Spinal cord (tissue), 10 donors: ENCODE results near the gene PLVAP. TPM values are rescaled to one million over a fixed set of nuclear protein-coding genes. Genes with fewer than 3 reads are reported as not detected.
A peak's percentile ranks its signal among the peaks of the same experiment; 100 is the strongest.

Experiments
- DNase-seq, 6 donors: peaks; one replicate each; pipeline versions ENCODE4 v3.0.0 to v3.0.0-alpha.2; 2013 to 2015; ENCODE audit warnings: low spot score in 6 of 6, low read depth in 4 of 6
- H3K27ac ChIP-seq: one replicate; pipeline ENCODE4 v1.5.1; 2013; ENCODE audit warnings: low read depth, low read length, control low read depth
- H3K27me3 ChIP-seq: one replicate; pipeline ENCODE4 v1.6.1; 2013; ENCODE audit warnings: low read length; ENCODE audit not compliant: control insufficient read depth, insufficient read depth
- H3K36me3 ChIP-seq: one replicate; pipeline ENCODE4 v1.6.1; 2013; ENCODE audit warnings: low read length; ENCODE audit not compliant: control insufficient read depth, insufficient read depth
- H3K4me1 ChIP-seq: one replicate; pipeline ENCODE4 v1.6.1; 2013; ENCODE audit warnings: low read length; ENCODE audit not compliant: control insufficient read depth, insufficient read depth
- H3K4me3 ChIP-seq: one replicate; pipeline ENCODE4 v1.5.1; 2013; ENCODE audit warnings: low read depth, low read length, control low read depth
- H3K9me3 ChIP-seq: one replicate; pipeline ENCODE4 v1.6.1; 2013; ENCODE audit warnings: low read length; ENCODE audit not compliant: control insufficient read depth, insufficient read depth
- WGBS: methylation state at CpG from one replicate; pipeline ENCODE4 v1.1.5; 2013; ENCODE audit warnings: missing lambda C conversion rate; ENCODE audit not compliant: insufficient coverage; 5-methylcytosine and 5-hydroxymethylcytosine counted together
- polyA plus RNA-seq, 2 donors: library from polyadenylated mRNA; unstranded; fragments of 120-200 nt; gene quantifications; one replicate each; pipeline ENCODE4 v1.2.1, GENCODE V29; 2013; ENCODE audit not compliant: insufficient read length in 2 of 2
- total RNA-seq, 2 donors: library from RNA; depleted of rRNA in 1 of 2; stranded (reverse); fragments of 120-200 nt in 1 of 2; fragments of >200 nt in 1 of 2; gene quantifications; one replicate each; pipeline versions ENCODE4 v1.2.3 to v1.2.4, GENCODE V29; 2013 to 2014
- donor health status: healthy.

Gene PLVAP
- total and polyA plus RNA-seq, 4 donors: 5.1 to 22.3 (median 9.7) TPM

GRCh38 chr19:17359905-17360800, 17.0 kb downstream of the PLVAP start:
- no peak overlapping the region for H3K4me3 ChIP-seq
- H3K36me3 ChIP-seq: no peaks in the 10 kb centered on the region
- no peak overlapping the region for H3K27ac ChIP-seq
- H3K27me3 ChIP-seq: no peaks in the 10 kb centered on the region
- DNase-seq: no peak
- H3K9me3 ChIP-seq: no peaks in the 10 kb centered on the region
- no peaks in the 10 kb centered on the region for H3K4me1 ChIP-seq
- WGBS: 67% methylated on average over 1 of the region's 6 CpGs

- H3K9me3 ChIP-seq: no peaks in the 10 kb centered on the region
- H3K4me3 ChIP-seq: no peak overlapping the region
- H3K36me3 ChIP-seq: no peaks in the 10 kb centered on the region
- WGBS: 83% methylated on average over 7 of the region's 7 CpGs
- H3K27ac ChIP-seq: no peak overlapping the region
- peaks cover 1% of the 10 kb centered on the region for H3K4me1 ChIP-seq
- DNase-seq: no peak
- no peaks in the 10 kb centered on the region for H3K27me3 ChIP-seq
Observed at GRCh38 chr19:17358395-17358794, 18.7 kb downstream of the PLVAP start.

- Histone ChIP-seq H3K4me3 (no peak overlapping the region), H3K9me3 (no peaks in the 10 kb centered on the region), H3K27me3 (no peaks in the 10 kb centered on the region), H3K4me1 (peaks cover 8% of the 10 kb centered on the region), H3K27ac (no peak overlapping the region), H3K36me3 (no peaks in the 10 kb centered on the region)
- DNase-seq: no peak
- WGBS: 69% methylated on average over 9 of the region's 11 CpGs
Observed at GRCh38 chr19:17357724-17358123, 19.4 kb downstream of the PLVAP start.

- H3K4me1 ChIP-seq: peaks cover 10% of the 10 kb centered on the region
- H3K27ac ChIP-seq: no peak overlapping the region
- no peak for DNase-seq
- no peaks in the 10 kb centered on the region for H3K9me3 ChIP-seq
- WGBS: 93% methylated on average over 5 of the region's 7 CpGs
- no peaks in the 10 kb centered on the region for H3K27me3 ChIP-seq
- H3K36me3 ChIP-seq: no peaks in the 10 kb centered on the region
- H3K4me3 ChIP-seq: no peak overlapping the region
Observed at GRCh38 chr19:17357078-17357666, 20.0 kb downstream of the PLVAP start.

GRCh38 chr19:17353386-17353785, 23.8 kb downstream of the PLVAP start:
- WGBS: 78% methylated on average over 8 of the region's 8 CpGs
- Histone ChIP-seq H3K27ac (no peak overlapping the region), H3K27me3 (no peaks in the 10 kb centered on the region), H3K9me3 (no peaks in the 10 kb centered on the region), H3K36me3 (no peaks in the 10 kb centered on the region), H3K4me3 (no peak overlapping the region), H3K4me1 (peaks cover 16% of the 10 kb centered on the region)
- no peak for DNase-seq

- H3K27ac ChIP-seq: no peak overlapping the region
- WGBS: 45% methylated on average over 10 of the region's 14 CpGs
- peaks cover 16% of the 10 kb centered on the region for H3K4me1 ChIP-seq
- H3K36me3 ChIP-seq: no peaks in the 10 kb centered on the region
- peak in 1 of 6 donors; percentile 48 for DNase-seq
- no peaks in the 10 kb centered on the region for H3K9me3 ChIP-seq
- no peak overlapping the region for H3K4me3 ChIP-seq
- H3K27me3 ChIP-seq: no peaks in the 10 kb centered on the region
Observed at GRCh38 chr19:17352608-17353280, 24.4 kb downstream of the PLVAP start.

GRCh38 chr19:17351815-17352435, 25.2 kb downstream of the PLVAP start:
- no peaks in the 10 kb centered on the region for H3K27me3 ChIP-seq
- 96% methylated on average over 37 of the region's 45 CpGs for WGBS
- no peaks in the 10 kb centered on the region for H3K9me3 ChIP-seq
- DNase-seq: no peak
- no peak overlapping the region for H3K27ac ChIP-seq
- no peaks in the 10 kb centered on the region for H3K36me3 ChIP-seq
- H3K4me1 ChIP-seq: peaks cover 16% of the 10 kb centered on the region
- H3K4me3 ChIP-seq: no peak overlapping the region

- no peak overlapping the region for H3K27ac ChIP-seq
- H3K36me3 ChIP-seq: no peaks in the 10 kb centered on the region
- no peaks in the 10 kb centered on the region for H3K27me3 ChIP-seq
- no peak overlapping the region for H3K4me3 ChIP-seq
- WGBS: 10% methylated on average over 9 of the region's 12 CpGs
- DNase-seq: peak in 1 of 6 donors; percentile 44
- H3K4me1 ChIP-seq: peaks cover 23% of the 10 kb centered on the region
- H3K9me3 ChIP-seq: no peaks in the 10 kb centered on the region
Observed at GRCh38 chr19:17348700-17349099, 28.4 kb downstream of the PLVAP start.

- Histone ChIP-seq H3K36me3 (peaks cover 7% of the 10 kb centered on the region), H3K9me3 (no peaks in the 10 kb centered on the region), H3K27ac (no peak overlapping the region), H3K4me1 (peaks cover 16% of the 10 kb centered on the region), H3K27me3 (no peaks in the 10 kb centered on the region), H3K4me3 (no peak overlapping the region)
- no peak for DNase-seq
- 61% methylated on average over 2 of the region's 2 CpGs for WGBS
Observed at GRCh38 chr19:17347877-17348276, 29.3 kb downstream of the PLVAP start.
